GM10266 (cell line): ENCODE results near the gene MOG.
"Not testable (repeated sequence)": the region's sequence is repeated elsewhere in the genome, so short reads cannot be mapped to it uniquely, and the experiment has no call there.

ENCODE experiments used
- DNase-seq: peaks from one replicate; pipeline ENCODE4 v3.0.0; 2012; ENCODE audit errors: extremely low spot score
- TF ChIP-seq, protein P1 (sequence below): IDR thresholded peaks from 2 replicates; pipeline ENCODE4 v1.5.1; 2012; ENCODE audit warnings: mild to moderate bottlenecking, low read depth; ENCODE audit not compliant: control insufficient read depth, insufficient read depth; ENCODE audit errors: missing control alignments

MOG gene

DNA sequence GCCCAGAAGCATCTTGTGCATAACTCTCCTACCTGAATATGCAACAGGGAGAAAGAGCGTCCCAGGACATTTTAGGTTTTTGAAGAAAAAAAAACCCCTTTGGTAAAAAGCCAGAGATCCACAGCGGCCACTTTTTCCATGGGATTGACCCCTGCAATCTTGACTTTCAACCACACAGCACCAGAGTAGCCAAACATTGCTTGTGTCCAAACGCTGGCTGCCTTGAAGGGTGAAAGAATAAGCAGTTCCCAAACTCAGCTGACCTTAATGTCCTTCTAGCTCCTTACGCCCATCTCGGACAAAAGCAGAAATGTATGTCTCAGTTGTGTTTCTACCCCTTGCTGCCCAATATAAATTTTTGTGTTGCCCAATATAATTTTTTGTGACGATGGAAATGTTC, 1.2 kb upstream of the MOG start:
- TF ChIP-seq, protein P1, sequence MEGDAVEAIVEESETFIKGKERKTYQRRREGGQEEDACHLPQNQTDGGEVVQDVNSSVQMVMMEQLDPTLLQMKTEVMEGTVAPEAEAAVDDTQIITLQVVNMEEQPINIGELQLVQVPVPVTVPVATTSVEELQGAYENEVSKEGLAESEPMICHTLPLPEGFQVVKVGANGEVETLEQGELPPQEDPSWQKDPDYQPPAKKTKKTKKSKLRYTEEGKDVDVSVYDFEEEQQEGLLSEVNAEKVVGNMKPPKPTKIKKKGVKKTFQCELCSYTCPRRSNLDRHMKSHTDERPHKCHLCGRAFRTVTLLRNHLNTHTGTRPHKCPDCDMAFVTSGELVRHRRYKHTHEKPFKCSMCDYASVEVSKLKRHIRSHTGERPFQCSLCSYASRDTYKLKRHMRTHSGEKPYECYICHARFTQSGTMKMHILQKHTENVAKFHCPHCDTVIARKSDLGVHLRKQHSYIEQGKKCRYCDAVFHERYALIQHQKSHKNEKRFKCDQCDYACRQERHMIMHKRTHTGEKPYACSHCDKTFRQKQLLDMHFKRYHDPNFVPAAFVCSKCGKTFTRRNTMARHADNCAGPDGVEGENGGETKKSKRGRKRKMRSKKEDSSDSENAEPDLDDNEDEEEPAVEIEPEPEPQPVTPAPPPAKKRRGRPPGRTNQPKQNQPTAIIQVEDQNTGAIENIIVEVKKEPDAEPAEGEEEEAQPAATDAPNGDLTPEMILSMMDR: no peak
- no peak for DNase-seq

DNA sequence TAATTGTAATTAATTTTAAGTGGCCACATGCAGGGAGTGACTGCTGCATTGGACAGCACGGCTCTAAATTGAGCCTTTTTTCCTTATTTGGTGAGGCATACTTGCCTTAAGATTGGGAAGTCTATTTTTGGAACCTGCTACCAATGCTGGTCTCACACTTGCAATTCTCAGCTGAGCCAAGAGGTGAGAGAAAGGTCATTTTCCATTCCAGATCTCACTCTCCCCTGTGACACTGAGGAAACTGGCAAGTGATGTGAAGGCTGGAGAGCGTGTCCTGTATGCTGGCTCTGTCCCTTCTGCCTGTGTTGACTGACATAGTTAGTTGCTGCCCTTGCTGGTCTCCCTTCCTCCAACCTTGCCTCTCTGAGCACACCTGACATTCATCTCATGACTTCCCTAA, 735 bp upstream of the MOG start:
- DNase-seq: no peak
- TF ChIP-seq, protein P1: no peak

DNA sequence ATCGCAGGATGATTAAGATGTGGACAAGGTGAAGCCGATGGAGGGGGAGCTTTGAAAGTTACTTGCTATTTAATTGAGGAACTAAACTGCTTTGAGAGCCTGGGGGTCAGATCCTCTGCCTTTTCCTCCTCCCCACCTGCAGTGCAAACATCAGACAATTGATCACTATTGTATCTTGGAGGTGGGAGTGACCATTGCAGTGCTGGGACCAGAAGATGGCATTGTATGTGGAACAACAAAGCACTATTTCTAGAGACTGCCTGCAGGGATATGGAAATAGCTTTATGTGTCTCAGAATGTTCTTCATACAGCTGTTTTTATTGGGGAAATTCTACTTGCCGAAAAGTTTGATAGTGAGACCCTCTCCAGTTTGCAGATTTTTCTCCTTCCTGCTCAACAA, 4.2 kb downstream of the MOG start:
- TF ChIP-seq, protein P1: no peak
- no peak for DNase-seq

DNA sequence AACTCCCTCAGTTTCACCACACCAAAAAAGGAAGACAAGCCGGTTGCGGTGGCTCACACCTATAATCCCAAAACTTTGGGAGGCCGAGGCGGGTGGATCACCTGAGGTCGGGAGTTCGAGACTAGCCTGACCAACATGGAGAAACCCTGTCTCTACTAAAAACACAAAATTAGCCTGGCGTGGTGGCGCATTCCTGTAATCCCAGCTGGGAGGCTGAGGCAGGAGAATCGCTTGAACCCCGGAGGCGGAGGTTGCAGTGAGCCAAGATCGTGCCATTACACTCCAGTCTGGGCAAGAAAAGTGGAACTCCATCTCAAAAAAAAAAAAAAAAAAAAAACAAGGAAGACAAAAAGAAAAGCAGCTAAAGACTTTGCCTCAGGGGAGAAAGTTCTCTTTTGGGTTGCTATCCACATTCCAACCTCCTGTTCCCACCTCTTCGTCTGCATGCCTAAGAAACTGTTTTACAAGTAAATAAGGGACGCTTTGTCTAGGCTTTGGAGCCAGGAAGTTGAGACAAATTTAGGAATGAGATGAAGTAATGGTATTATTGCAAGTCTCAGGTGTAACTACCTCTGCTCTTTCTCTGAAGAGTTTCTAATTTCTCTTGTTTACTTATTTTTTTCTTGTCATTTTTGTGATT, 4.7 kb downstream of the MOG start:
- DNase-seq: not testable (repeated sequence)

DNA sequence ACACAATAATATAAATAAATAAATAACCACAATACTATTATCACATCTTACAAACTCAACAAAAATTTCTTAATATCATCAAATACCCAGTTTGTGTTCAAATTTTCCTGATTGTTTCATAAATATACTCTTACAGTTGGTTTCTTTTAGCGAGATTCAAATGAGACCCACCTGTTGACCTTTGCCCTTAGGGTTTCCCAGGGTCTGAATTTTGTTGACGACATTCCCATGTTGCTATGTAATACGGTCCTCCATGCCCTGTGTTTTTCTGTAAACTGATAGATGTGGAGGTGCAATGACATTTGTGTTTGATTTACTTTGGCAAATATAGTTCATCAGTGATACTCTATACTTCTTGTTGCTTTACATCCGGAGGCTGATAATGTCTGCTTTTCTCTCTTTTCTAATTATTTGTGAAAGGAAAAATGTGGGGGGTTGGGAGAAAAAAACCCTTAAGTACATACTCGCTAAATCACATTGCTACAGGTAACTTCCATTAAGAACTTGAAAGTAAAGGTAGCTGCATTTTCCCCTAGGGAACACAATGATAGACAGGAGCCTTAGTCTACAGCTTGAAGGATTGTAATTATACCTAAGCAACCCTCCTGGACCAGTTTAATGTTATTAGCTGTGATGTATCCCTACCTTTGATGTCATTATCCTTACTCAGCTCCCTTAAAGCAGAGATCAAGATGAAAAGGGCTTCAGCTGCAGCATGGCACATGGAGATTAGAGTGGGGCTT, 6.6 kb downstream of the MOG start:
- TF ChIP-seq, protein P1: no peak
- DNase-seq: no peak

DNA sequence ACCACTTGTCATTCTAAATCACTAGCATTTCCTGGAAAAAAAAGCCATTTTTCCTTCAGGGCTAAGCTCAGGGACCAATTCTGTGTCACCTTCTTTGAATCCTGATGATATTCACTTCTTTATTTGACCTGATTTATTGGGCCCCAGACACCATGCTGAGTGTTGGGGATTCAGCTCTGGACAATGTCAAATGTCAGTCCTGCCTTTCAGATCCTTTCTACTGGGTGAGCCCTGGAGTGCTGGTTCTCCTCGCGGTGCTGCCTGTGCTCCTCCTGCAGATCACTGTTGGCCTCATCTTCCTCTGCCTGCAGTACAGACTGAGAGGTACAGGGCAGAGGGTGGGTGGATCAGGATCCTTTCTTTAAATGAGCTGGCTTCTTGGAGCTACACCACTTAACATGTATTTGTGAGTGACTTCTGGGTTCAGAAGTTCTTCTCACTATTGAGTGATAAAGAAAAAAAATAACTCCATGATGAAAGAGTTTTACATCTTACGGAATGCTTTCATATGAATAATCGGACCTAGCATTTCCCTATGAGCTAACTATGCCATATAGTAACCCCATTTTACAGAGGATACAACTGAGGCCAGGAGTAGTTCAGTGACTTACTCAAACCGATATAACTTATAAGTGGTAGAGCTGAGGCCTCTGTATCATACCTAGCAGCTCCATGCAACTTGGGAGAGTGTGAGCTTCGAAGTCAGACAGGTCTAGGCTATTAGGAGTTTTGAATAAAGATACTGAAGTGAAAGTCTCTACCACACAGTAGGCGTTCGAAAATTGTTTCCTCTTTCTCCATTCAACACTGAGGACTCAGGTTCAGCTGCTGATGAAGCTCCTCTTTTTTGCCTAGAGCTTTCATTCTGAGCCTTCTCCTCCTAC, 9.3 kb downstream of the MOG start:
- no peak for DNase-seq
- TF ChIP-seq, protein P1: no peak

DNA sequence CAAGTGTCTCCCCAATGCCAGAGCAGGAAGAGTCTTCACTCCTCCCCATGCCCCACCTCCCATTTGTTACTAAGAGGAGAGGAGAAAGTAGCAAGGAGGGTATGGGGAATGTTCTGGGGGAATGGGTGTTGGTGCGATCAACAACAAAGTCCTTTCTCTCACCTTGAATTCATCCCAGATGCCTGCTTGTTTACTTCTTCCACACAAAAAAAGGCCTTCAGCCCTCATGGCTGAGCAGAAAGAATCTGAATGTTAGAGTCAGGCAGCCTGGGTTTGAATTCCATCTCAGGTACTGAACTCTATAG, 9.9 kb downstream of the MOG start:
- TF ChIP-seq, protein P1: no peak
- no peak for DNase-seq
